NT2/D1 (cell line): ENCODE data around the gene ZYX.
"Not testable (repeated sequence)": the region's sequence is repeated elsewhere in the genome, so short reads cannot be mapped to it uniquely, and the experiment has no call there.

ENCODE experiments used
- DNase-seq: peaks from one replicate; pipeline ENCODE4 v3.0.0-alpha.2; 2011; ENCODE audit warnings: low read depth, low spot score
- H3K27me3 ChIP-seq: 2 replicates; pipeline ENCODE4 v1.6.0; 2011; ENCODE audit warnings: mild to moderate bottlenecking; ENCODE audit not compliant: insufficient read length, insufficient read depth
- H3K36me3 ChIP-seq: 2 replicates; pipeline ENCODE4 v1.6.1; 2011; ENCODE audit warnings: mild to moderate bottlenecking, low read length, mixed read lengths; ENCODE audit not compliant: insufficient read depth, insufficient read length
- H3K4me1 ChIP-seq: 2 replicates; pipeline ENCODE4 v1.5.1; 2011; ENCODE audit not compliant: insufficient read depth, insufficient read length
- H3K4me3 ChIP-seq: 2 replicates; pipeline ENCODE4 v1.5.1; 2011; ENCODE audit warnings: low read depth; ENCODE audit not compliant: insufficient read length
- H3K9ac ChIP-seq: 2 replicates; pipeline ENCODE4 v1.6.0; 2011; ENCODE audit warnings: low read depth; ENCODE audit not compliant: insufficient read length
- H3K9me3 ChIP-seq: 2 replicates; pipeline ENCODE4 v1.5.1; 2011; ENCODE audit warnings: mild to moderate bottlenecking, low read length; ENCODE audit not compliant: insufficient read depth
- SUZ12 ChIP-seq: IDR thresholded peaks from 2 replicates; pipeline ENCODE4 v1.6.1; 2011; ENCODE audit not compliant: insufficient read length, insufficient read depth; ENCODE audit errors: extremely low read depth
- YY1 ChIP-seq: IDR thresholded peaks from 2 replicates; pipeline ENCODE4 v1.6.1; 2011; ENCODE audit not compliant: insufficient read length, insufficient read depth
- ZNF274 ChIP-seq: IDR thresholded peaks from 2 replicates; pipeline ENCODE4 v1.6.1; 2011; ENCODE audit warnings: mild to moderate bottlenecking, low read depth, low read length

The ZYX gene

DNA sequence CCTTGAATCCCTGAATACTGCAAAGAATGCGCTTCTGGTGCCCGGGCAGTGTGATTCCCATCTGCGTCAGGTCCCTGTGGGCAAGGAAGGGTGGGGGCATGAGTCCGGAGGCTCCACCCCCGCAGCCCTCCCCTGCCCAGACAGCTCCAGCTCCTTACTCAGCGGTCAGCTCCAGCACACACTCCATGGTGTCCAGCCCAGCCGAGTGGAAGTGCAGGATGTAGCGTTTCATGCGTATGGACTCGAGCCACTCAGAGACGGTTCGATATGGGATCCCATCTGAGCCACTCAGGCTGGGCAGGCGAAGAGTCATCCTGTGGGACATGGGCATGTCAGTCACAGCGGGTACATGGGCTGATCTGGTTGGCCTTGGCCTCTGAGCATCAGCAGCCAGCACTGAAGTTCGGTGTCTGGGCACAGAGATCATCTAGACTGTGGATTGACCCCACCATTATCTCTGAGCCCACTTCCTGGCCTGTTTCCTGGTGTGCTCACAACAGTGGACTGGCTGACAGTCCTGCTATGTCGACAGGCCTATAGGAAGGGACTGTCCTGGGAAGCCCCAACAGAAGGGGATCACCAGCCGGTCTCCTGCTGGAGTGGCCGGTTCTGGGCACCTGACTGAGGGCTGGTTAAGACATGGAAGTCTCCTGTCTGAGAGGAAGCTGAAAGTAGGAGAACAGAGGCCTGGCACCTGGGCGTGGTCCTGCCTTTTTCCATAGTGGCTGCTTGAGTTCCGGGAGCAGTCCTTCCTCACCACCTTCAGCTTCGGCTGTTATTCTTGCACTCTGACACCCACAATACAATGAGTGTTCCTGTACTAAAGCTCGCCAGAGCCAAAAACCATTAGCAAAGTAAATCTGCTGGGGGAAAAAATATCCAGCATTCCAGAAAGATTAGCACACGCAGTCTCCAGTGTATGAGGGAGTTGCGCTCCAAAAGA lies 10.6 kb downstream of the ZYX start:
- Histone ChIP-seq H3K36me3 (peaks cover 86% of the 10 kb centered on the region), H3K27me3 (no peaks in the 10 kb centered on the region), H3K9me3 (no peaks in the 10 kb centered on the region), H3K9ac (no peak overlapping the region), H3K4me1 (peaks cover 5% of the 10 kb centered on the region), H3K4me3 (no peak overlapping the region)
- no peak for DNase-seq
- TF ChIP-seq SUZ12 = no peak
- TF ChIP-seq ZNF274 = no peak
- TF ChIP-seq YY1 = no peak

DNA sequence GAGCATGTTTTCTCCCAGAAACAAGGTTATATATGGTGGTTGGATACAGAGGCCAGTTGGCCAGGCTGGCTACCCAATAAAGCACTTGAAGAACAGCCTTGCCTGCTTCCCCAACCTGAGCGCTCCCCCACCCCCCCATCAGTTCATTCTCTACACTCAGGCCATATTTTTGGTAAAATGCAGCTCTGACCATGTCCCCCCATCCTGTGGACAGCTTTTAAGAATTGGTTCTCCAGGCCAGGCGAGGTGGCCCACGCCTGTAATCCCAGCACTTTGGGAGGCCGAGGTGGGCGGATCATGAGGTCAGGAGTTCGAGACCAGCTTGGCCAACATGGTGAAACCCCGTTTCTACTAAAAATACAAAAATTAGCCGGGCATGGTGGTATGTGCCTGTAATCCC lies 11.3 kb downstream of the ZYX start:
- not testable (repeated sequence) for H3K27me3 ChIP-seq, H3K4me3 ChIP-seq, DNase-seq, H3K9me3 ChIP-seq, H3K4me1 ChIP-seq, H3K9ac ChIP-seq
- H3K36me3 ChIP-seq = peaks cover 86% of the 10 kb centered on the region

DNA sequence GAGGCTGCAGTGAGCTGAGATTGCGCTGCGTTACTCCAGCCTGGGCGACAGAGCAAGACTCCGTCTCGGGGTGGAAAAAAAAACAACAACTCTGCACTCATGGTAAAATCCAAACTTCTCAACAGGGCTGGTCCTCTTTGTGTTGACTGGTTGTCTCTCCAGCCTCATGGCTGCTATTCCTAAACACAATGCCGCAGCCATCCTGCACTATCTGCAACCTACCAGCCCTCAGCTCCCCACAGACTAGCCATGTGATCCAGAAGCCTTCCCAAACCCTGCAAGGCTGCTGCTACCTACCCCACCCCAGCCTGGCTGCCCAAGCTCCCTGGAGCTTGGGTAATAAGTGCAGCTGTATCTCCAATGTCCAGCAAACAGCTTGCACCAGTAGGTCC lies 11.7 kb downstream of the ZYX start:
- no peak for TF ChIP-seq YY1
- no peak for TF ChIP-seq ZNF274
- no peak for TF ChIP-seq SUZ12
- no peak for DNase-seq
- no peak overlapping the region for H3K4me3 ChIP-seq
- H3K9me3 ChIP-seq = no peaks in the 10 kb centered on the region
- H3K4me1 ChIP-seq = peaks cover 5% of the 10 kb centered on the region
- H3K36me3 ChIP-seq = peaks cover 86% of the 10 kb centered on the region
- no peaks in the 10 kb centered on the region for H3K27me3 ChIP-seq
- H3K9ac ChIP-seq = no peak overlapping the region

DNA sequence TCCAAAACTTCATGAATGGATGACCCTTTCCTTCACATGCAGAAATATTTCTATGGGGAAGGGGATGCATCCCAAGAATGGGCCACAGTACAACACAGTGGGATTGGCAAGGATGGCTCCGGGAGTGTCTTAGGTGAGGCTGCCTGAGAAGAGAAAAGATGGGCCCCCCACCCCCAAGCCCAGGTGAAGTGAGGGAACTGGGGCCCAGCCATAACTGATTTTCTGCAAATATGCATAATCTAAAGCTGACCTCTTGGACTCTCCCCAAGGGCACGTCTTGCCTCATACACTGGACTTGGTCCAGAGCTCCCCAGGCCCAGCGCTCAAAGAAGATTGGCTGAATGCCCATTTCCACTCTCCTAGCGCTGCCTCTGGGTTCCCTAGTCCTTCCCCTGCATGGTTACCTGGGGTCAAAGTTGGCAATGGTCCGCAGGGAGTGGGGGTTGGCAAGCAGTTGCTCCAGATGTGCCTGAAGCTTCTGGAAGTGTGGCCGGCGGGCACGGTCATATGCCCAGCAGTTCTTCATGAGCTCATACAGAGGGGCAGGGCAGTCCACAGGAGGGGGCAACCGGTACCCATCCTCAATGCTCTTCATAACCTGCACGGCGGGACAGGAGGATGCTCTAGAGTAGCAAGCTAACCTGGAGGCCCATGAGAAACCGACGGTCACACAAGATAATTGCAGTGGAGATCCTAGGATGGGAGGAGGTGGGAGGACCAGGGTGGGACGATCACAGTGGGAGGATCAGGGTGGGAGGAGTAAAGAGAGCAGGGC lies 12.3 kb downstream of the ZYX start:
- Histone ChIP-seq H3K4me1 (peaks cover 5% of the 10 kb centered on the region), H3K4me3 (no peak overlapping the region), H3K27me3 (no peaks in the 10 kb centered on the region), H3K9me3 (no peaks in the 10 kb centered on the region), H3K36me3 (peaks cover 86% of the 10 kb centered on the region), H3K9ac (no peak overlapping the region)
- TF ChIP-seq ZNF274 (no peak), SUZ12 (no peak), YY1 (no peak)
- DNase-seq = no peak

DNA sequence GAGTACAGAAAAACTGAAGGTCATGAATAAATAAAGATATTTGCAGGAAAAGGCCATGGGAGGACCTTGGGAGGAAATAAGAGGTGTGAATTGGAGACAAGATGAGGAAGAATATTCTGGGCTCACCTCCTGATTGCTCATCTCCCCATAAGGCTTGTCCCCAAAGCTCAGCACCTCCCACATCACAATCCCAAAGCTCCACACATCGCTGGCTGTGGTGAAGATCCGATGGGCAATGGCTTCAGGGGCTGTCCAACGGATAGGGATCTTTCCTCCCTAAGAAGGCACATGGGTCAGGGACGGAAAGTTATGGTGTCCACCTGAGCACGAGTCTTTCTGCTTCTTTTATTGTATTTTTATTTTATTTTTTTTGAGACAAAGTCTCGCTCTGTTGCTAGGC lies 12.9 kb downstream of the ZYX start:
- TF ChIP-seq ZNF274 (no peak), YY1 (no peak), SUZ12 (no peak)
- DNase-seq = no peak
- Histone ChIP-seq H3K27me3 (no peaks in the 10 kb centered on the region), H3K9ac (no peak overlapping the region), H3K9me3 (no peaks in the 10 kb centered on the region), H3K36me3 (peaks cover 82% of the 10 kb centered on the region), H3K4me1 (no peaks in the 10 kb centered on the region), H3K4me3 (no peak overlapping the region)

DNA sequence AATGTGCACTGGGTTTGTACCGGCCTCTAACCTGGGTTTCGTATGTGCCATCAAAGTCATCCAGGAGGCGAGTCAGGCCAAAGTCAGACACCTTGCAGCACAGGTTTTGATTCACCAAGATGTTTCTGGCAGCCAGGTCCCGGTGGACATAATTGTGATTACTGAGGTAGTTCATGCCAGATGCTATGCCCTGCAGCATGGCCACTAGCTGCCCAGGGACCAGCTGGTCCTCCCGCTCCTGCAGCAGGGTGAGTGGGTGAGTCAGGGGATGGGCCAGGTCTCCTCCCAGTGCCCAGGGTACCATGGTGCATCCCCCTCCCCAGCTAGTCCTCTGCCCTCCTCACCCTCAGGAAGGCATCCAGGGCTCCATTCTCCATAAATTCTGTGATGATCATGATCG lies 13.6 kb downstream of the ZYX start:
- no peak for DNase-seq
- H3K9ac ChIP-seq = no peak overlapping the region
- TF ChIP-seq YY1 (no peak), SUZ12 (no peak), ZNF274 (no peak)
- H3K27me3 ChIP-seq = no peaks in the 10 kb centered on the region
- peaks cover 80% of the 10 kb centered on the region for H3K36me3 ChIP-seq
- H3K9me3 ChIP-seq = no peaks in the 10 kb centered on the region
- no peak overlapping the region for H3K4me3 ChIP-seq
- no peaks in the 10 kb centered on the region for H3K4me1 ChIP-seq
